H9 (cell line): ENCODE data around the gene CLIC3. TPM values are rescaled to one million over a fixed set of nuclear protein-coding genes. Genes with fewer than 3 reads are reported as not detected.

Source experiments
- DNase-seq: peaks from one replicate; pipeline ENCODE4 v3.0.0-alpha.2; 2017
- H2AFZ ChIP-seq: one replicate; pipeline ENCODE4 v1.6.1; 2013; ENCODE audit warnings: mild to moderate bottlenecking, low read length, control low read depth, moderate library complexity
- H2AK5ac ChIP-seq: 2 replicates; pipeline ENCODE4 v1.6.1; 2013; ENCODE audit warnings: low read length, control low read depth, mixed read lengths; ENCODE audit not compliant: insufficient read length
- H2BK120ac ChIP-seq: one replicate; pipeline ENCODE4 v1.6.1; 2013; ENCODE audit warnings: low read depth, mild to moderate bottlenecking, low read length, control low read depth, inconsistent platforms; ENCODE audit not compliant: poor library complexity, severe bottlenecking
- H2BK12ac ChIP-seq: 2 replicates; pipeline ENCODE4 v1.6.1; 2013; ENCODE audit warnings: low read length, control low read depth, mixed read lengths, low read depth; ENCODE audit not compliant: insufficient read length
- H2BK15ac ChIP-seq: 2 replicates; pipeline ENCODE4 v1.6.1; 2013; ENCODE audit warnings: low read depth, low read length, control low read depth
- H2BK20ac ChIP-seq: one replicate; pipeline ENCODE4 v1.6.1; 2013; ENCODE audit warnings: low read depth, mild to moderate bottlenecking, low read length, control low read depth, inconsistent platforms; ENCODE audit not compliant: poor library complexity, severe bottlenecking
- H2BK5ac ChIP-seq: 2 replicates; pipeline ENCODE4 v1.6.1; 2013; ENCODE audit warnings: low read length, control low read depth, mixed read lengths; ENCODE audit not compliant: insufficient read length
- H3K14ac ChIP-seq: 2 replicates; pipeline ENCODE4 v1.6.1; 2013; ENCODE audit warnings: low read length, control low read depth; ENCODE audit not compliant: insufficient read depth
- H3K18ac ChIP-seq: 2 replicates; pipeline ENCODE4 v1.6.1; 2013; ENCODE audit warnings: low read depth, mild to moderate bottlenecking, mixed read lengths, low read length, control low read depth; ENCODE audit not compliant: insufficient read length
- H3K23ac ChIP-seq: 2 replicates; pipeline ENCODE4 v1.6.1; 2013; ENCODE audit warnings: low read length, control low read depth, mixed read lengths, low read depth; ENCODE audit not compliant: insufficient read length
- H3K23me2 ChIP-seq: 2 replicates; pipeline ENCODE4 v1.6.1; 2013; ENCODE audit warnings: low read depth, mild to moderate bottlenecking, mixed read lengths, low read length, control low read depth; ENCODE audit not compliant: insufficient read length, poor library complexity, severe bottlenecking
- H3K27ac ChIP-seq: 2 replicates; pipeline ENCODE4 v1.5.1; 2013; ENCODE audit warnings: low read length, control low read depth, mixed read lengths, low read depth; ENCODE audit not compliant: insufficient read length
- H3K27me3 ChIP-seq: 2 replicates; pipeline ENCODE4 v1.6.1; 2013; ENCODE audit warnings: low read length, control low read depth, inconsistent platforms; ENCODE audit not compliant: insufficient read depth
- H3K4ac ChIP-seq: 2 replicates; pipeline ENCODE4 v1.6.1; 2013; ENCODE audit warnings: low read depth, mild to moderate bottlenecking, control low read depth, inconsistent platforms, low read length, moderate library complexity
- H3K4me1 ChIP-seq: 2 replicates; pipeline ENCODE4 v1.6.1; 2013; ENCODE audit warnings: low read length, control low read depth, inconsistent platforms; ENCODE audit not compliant: insufficient read depth
- H3K4me2 ChIP-seq: 2 replicates; pipeline ENCODE4 v1.6.1; 2013; ENCODE audit warnings: low read length, control low read depth, mixed read lengths; ENCODE audit not compliant: insufficient read length, insufficient read depth
- H3K56ac ChIP-seq: 2 replicates; pipeline ENCODE4 v1.6.1; 2013; ENCODE audit warnings: low read depth, mild to moderate bottlenecking, mixed read lengths, low read length, control low read depth; ENCODE audit not compliant: insufficient read length
- H3K79me1 ChIP-seq: 2 replicates; pipeline ENCODE4 v1.6.1; 2013; ENCODE audit warnings: low read depth, mild to moderate bottlenecking, moderate library complexity, low read length, control low read depth, inconsistent platforms; ENCODE audit not compliant: insufficient read depth, poor library complexity, severe bottlenecking
- H3K79me2 ChIP-seq: 2 replicates; pipeline ENCODE4 v1.6.1; 2013; ENCODE audit warnings: low read length, control low read depth, inconsistent platforms; ENCODE audit not compliant: insufficient read depth
- H3K9ac ChIP-seq: 2 replicates; pipeline ENCODE4 v1.6.1; 2013; ENCODE audit warnings: low read length, control low read depth, mixed read lengths; ENCODE audit not compliant: insufficient read length; ENCODE audit errors: extremely low read depth
- H3K9me3 ChIP-seq: one replicate; pipeline ENCODE4 v1.6.1; 2013; ENCODE audit warnings: low read depth, low read length, inconsistent platforms; ENCODE audit not compliant: control insufficient read depth
- H3T11ph ChIP-seq: one replicate; pipeline ENCODE4 v1.6.1; 2013; ENCODE audit warnings: mild to moderate bottlenecking, low read length, control low read depth, inconsistent platforms
- H4K20me1 ChIP-seq: one replicate; pipeline ENCODE4 v1.6.1; 2013; ENCODE audit not compliant: control insufficient read depth, insufficient read length, insufficient read depth
- H4K5ac ChIP-seq: 2 replicates; pipeline ENCODE4 v1.6.1; 2013; ENCODE audit warnings: low read depth, mild to moderate bottlenecking, mixed read lengths, low read length, control low read depth; ENCODE audit not compliant: insufficient read length
- H4K8ac ChIP-seq: replicated peaks from 2 replicates; pipeline ENCODE4 v1.6.1; 2013; ENCODE audit warnings: low read length, control low read depth, mixed read lengths, low read depth; ENCODE audit not compliant: insufficient read length
- H4K91ac ChIP-seq: 2 replicates; pipeline ENCODE4 v1.6.1; 2013; ENCODE audit warnings: low read depth, mild to moderate bottlenecking, moderate library complexity, mixed read lengths, low read length, control low read depth; ENCODE audit not compliant: insufficient read length
- H3K27ac Mint-ChIP-seq, 3 experiments: 2 replicates in 2 of 3; 3 replicates in 1 of 3; pipeline ENCODE4 v1.8.0; 2020 to 2021; ENCODE audit warnings: mixed read lengths in 3 of 3, mild to moderate bottlenecking in 1 of 3, moderate library complexity in 1 of 3
- H3K27me3 Mint-ChIP-seq: 2 replicates; pipeline ENCODE4 v1.8.0; 2021; ENCODE audit warnings: low read depth, mild to moderate bottlenecking, moderate library complexity, mixed read lengths
- H3K36me3 Mint-ChIP-seq, 3 experiments: 2 replicates in 2 of 3; 3 replicates in 1 of 3; pipeline ENCODE4 v1.8.0; 2020 to 2021; ENCODE audit warnings: low read depth in 3 of 3, mixed read lengths in 3 of 3; ENCODE audit not compliant: insufficient read depth in 1 of 3
- H3K4me1 Mint-ChIP-seq, 2 experiments: 2 replicates each; pipeline ENCODE4 v1.8.0; 2020; ENCODE audit warnings: mixed read lengths in 2 of 2
- H3K4me3 Mint-ChIP-seq, 2 experiments: 2 replicates in 1 of 2; 3 replicates in 1 of 2; pipeline ENCODE4 v1.8.0; 2020 to 2021; ENCODE audit warnings: mild to moderate bottlenecking in 2 of 2, mixed read lengths in 2 of 2, moderate library complexity in 1 of 2
- H3K9me3 Mint-ChIP-seq, 2 experiments: 2 replicates in 1 of 2; 3 replicates in 1 of 2; pipeline ENCODE4 v1.8.0; 2020; ENCODE audit warnings: mild to moderate bottlenecking in 2 of 2, mixed read lengths in 2 of 2, moderate library complexity in 1 of 2
- WGBS: extraction: QIAGEN DNeasy Blood & Tissue Kit; methylation state at CpG from one replicate; pipeline ENCODE4 v1.1.7; 2013; ENCODE audit warnings: missing lambda C conversion rate, low lambda C conversion rate, mixed read lengths; ENCODE audit not compliant: insufficient read length; ENCODE audit errors: extremely low coverage; 5-methylcytosine and 5-hydroxymethylcytosine counted together
- total RNA-seq: library from RNA; stranded (reverse); gene quantifications from 2 replicates; pipeline ENCODE4 v1.2.1, GENCODE V29; 2021
- TF ChIP-seq, protein P1 (sequence below): fragments of 200-600 bp; sonication (generic); conservative IDR thresholded peaks from 3 replicates; pipeline ENCODE4 v1.8.0; 2021; ENCODE audit warnings: antibody characterized with exemption, mild to moderate bottlenecking

CLIC3 gene
- total RNA-seq, 1 experiment from 2014 or later, result 0.31 TPM

DNA sequence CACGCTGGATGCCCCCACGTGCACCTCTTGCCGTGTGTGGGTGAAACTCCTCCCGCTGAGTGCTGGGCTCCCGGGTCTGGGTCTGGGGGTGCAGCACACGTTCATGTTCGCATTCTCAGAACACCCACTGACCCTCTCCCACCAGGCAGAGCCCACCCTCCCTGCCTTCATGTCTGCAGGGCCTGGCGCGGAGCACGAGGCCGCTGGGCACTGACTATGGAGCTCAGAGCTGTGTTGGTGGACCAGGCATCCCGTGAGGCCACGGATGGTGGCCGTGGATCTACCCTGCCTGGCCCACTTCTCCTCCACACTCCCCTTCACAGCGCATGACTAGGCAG is 35.5 kb downstream of the CLIC3 start:
- no peak overlapping the region for H3K27ac Mint-ChIP-seq
- H3K79me2 ChIP-seq, result no peaks in the 10 kb centered on the region

More for the DNA sequence above, 35.5 kb downstream of the CLIC3 start:
- Histone ChIP-seq H2BK20ac (no peak overlapping the region), H3K23me2 (no peaks in the 10 kb centered on the region), H3T11ph (no peak overlapping the region), H4K91ac (no peak overlapping the region), H3K4me1 (peaks cover 2% of the 10 kb centered on the region; the same call in 1 of the 2 replicates), H2BK15ac (no peak overlapping the region), H4K20me1 (peaks cover 2% of the 10 kb centered on the region), H2BK120ac (no peak overlapping the region), H4K5ac (no peak overlapping the region), H3K14ac (no peak overlapping the region), H2BK12ac (no peak overlapping the region), H2AK5ac (no peak overlapping the region), H3K4me2 (no peak overlapping the region), H4K8ac (no peak overlapping the region), H2AFZ (no peak overlapping the region), H3K56ac (no peak overlapping the region), H3K27ac (no peak overlapping the region), H3K18ac (no peak overlapping the region), H3K27me3 (no peaks in the 10 kb centered on the region), H3K23ac (no peak overlapping the region), H2BK5ac (no peak overlapping the region), H3K4ac (no peak overlapping the region), H3K9me3 (no peaks in the 10 kb centered on the region), H3K79me1 (no peaks in the 10 kb centered on the region), H3K9ac (no peak overlapping the region)
- H3K36me3 Mint-ChIP-seq, result no peaks in the 10 kb centered on the region; a peak in 1 of 7 replicates
- H3K27me3 Mint-ChIP-seq, result peaks cover 16% of the 10 kb centered on the region
- H3K4me1 Mint-ChIP-seq, result peaks cover 3 to 9% of the 10 kb centered on the region in 2 experiments
- TF ChIP-seq, protein P1, sequence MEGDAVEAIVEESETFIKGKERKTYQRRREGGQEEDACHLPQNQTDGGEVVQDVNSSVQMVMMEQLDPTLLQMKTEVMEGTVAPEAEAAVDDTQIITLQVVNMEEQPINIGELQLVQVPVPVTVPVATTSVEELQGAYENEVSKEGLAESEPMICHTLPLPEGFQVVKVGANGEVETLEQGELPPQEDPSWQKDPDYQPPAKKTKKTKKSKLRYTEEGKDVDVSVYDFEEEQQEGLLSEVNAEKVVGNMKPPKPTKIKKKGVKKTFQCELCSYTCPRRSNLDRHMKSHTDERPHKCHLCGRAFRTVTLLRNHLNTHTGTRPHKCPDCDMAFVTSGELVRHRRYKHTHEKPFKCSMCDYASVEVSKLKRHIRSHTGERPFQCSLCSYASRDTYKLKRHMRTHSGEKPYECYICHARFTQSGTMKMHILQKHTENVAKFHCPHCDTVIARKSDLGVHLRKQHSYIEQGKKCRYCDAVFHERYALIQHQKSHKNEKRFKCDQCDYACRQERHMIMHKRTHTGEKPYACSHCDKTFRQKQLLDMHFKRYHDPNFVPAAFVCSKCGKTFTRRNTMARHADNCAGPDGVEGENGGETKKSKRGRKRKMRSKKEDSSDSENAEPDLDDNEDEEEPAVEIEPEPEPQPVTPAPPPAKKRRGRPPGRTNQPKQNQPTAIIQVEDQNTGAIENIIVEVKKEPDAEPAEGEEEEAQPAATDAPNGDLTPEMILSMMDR, result no peak
- no peak for DNase-seq
- no peak overlapping the region for H3K4me3 Mint-ChIP-seq
- WGBS, result no CpG with 5 or more reads among the region's 15 CpGs
- peaks cover 6% of the 10 kb centered on the region in 2 experiments; a peak in 4 of 5 replicates for H3K9me3 Mint-ChIP-seq
